ENCODE measurements around the gene DNAH9. TPM values are rescaled to one million over a fixed set of nuclear protein-coding genes. Genes with fewer than 3 reads are reported as not detected.

The DNAH9 gene
- polyA plus RNA-seq, 2 of the 4 experiments (the other 2 are of a cell fraction): 0.03 to 0.04 TPM

- Histone ChIP-seq H3K9me3 (no peaks in the 10 kb centered on the region), H3K27ac (no peak overlapping the region), H3K4me3 (no peak overlapping the region), H3K4me1 (no peaks in the 10 kb centered on the region), H3K4me2 (no peak overlapping the region)
- ATAC-seq (no peak), DNase-seq (ENCODE audit: low read depth in 1 of 2, low spot score in 1 of 2) (no peak), FAIRE-seq (no peak)
- TF ChIP-seq POLR2AphosphoS2 (conservative IDR thresholded peaks at IDR 0.05; ENCODE audit: low read length) (no peak), NPAS2 (CRISPR knock-in tag; IDR thresholded peaks at IDR 0.05; ENCODE audit: borderline replicate concordance) (no peak), CEBPB (IDR thresholded peaks at IDR 0.05) (no peak), JUN (IDR thresholded peaks at IDR 0.05) (no peak), CHD4 (IDR thresholded peaks at IDR 0.05; ENCODE audit: borderline replicate concordance) (no peak), RNF2 (IDR thresholded peaks at IDR 0.05; ENCODE audit: borderline replicate concordance, low read depth) (no peak), MYC (IDR thresholded peaks at IDR 0.05; ENCODE audit: borderline replicate concordance, low read length) (no peak)
- ChIA-PET POLR2A (no interaction called here), CTCF (interaction anchor here (1.1 to 2.1 kb wide), 3 partner anchors 10 to 15 kb away, joined by 3 to 6 read pairs (median 3); no protein-coding TSS in a partner anchor)
- WGBS (ENCODE audit: missing lambda C conversion rate): 29% methylated on average over 3 of the region's 3 CpGs
These were observed 30.6 kb downstream of the DNAH9 start for GRCh38 chr17:11628831-11629230.

DNA sequence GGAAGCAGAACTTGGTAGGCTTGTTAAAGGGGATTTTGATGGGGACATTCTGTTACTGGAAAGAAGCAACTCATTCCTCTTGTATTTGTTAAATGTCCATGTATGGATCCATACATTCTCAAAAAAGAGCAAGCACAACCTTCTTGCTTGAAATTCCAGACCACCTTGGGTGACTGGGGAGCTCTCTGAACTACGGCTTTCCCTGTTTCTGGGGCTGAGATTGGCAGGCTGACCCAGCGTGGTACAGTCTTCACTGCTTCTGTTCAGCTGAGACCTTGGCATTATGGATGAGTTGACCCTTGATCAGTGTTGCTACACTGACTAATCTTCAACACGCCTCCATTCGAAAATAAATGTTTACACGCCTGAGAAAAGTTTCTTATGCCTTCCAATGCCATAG is 38.5 kb downstream of the DNAH9 start:
- ChIA-PET POLR2A (no interaction called here), CTCF (interaction anchor here (3.3 kb wide), 1 partner anchor 8 kb away, joined by 14 read pairs; no protein-coding TSS in a partner anchor)
- no peak overlapping the region for H3K27ac ChIP-seq

More for the DNA sequence above, 38.5 kb downstream of the DNAH9 start:
- no peaks in the 10 kb centered on the region for H3K4me1 ChIP-seq
- no peak for TF ChIP-seq POLR2AphosphoS2 (conservative IDR thresholded peaks at IDR 0.05; ENCODE audit: low read length)
- no peak for TF ChIP-seq NPAS2 (CRISPR knock-in tag; IDR thresholded peaks at IDR 0.05; ENCODE audit: borderline replicate concordance)
- no peak for TF ChIP-seq ESRRA (IDR thresholded peaks at IDR 0.05; ENCODE audit: borderline replicate concordance, low read length)
- no peak for TF ChIP-seq RAD21 (conservative IDR thresholded peaks at IDR 0.05 in 1 of 2, IDR thresholded peaks at IDR 0.05 in 1 of 2)
- TF ChIP-seq MAX (IDR thresholded peaks at IDR 0.05): no peak
- no peak for TF ChIP-seq HES2 (IDR thresholded peaks at IDR 0.05)
- no peak for TF ChIP-seq MYC (IDR thresholded peaks at IDR 0.05; ENCODE audit: borderline replicate concordance, low read length)
- TF ChIP-seq HOXB5 (CRISPR knock-in tag; IDR thresholded peaks at IDR 0.05): no peak
- no peak for TF ChIP-seq GATA3 (IDR thresholded peaks at IDR 0.05; ENCODE audit: borderline replicate concordance)
- TF ChIP-seq REST (IDR thresholded peaks at IDR 0.05): no peak
- TF ChIP-seq SREBF2 (IDR thresholded peaks at IDR 0.05): no peak
- TF ChIP-seq SMC3 (IDR thresholded peaks at IDR 0.05): no peak
- TF ChIP-seq, protein P1, sequence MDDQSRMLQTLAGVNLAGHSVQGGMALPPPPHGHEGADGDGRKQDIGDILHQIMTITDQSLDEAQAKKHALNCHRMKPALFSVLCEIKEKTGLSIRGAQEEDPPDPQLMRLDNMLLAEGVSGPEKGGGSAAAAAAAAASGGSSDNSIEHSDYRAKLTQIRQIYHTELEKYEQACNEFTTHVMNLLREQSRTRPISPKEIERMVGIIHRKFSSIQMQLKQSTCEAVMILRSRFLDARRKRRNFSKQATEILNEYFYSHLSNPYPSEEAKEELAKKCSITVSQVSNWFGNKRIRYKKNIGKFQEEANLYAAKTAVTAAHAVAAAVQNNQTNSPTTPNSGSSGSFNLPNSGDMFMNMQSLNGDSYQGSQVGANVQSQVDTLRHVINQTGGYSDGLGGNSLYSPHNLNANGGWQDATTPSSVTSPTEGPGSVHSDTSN (IDR thresholded peaks at IDR 0.05): no peak
- TF ChIP-seq ZNF302 (CRISPR knock-in tag; IDR thresholded peaks at IDR 0.05): no peak
- TF ChIP-seq RARB (CRISPR knock-in tag; IDR thresholded peaks at IDR 0.05): no peak
- no peak for TF ChIP-seq FOXS1 (CRISPR knock-in tag; IDR thresholded peaks at IDR 0.05)
- no peak for TF ChIP-seq TFCP2L1 (CRISPR knock-in tag; IDR thresholded peaks at IDR 0.05)
- no peak for TF ChIP-seq EHF (CRISPR knock-in tag; IDR thresholded peaks at IDR 0.05)
- TF ChIP-seq CBX2 (IDR thresholded peaks at IDR 0.05; ENCODE audit: borderline replicate concordance, low read depth): no peak
- TF ChIP-seq, protein P2, sequence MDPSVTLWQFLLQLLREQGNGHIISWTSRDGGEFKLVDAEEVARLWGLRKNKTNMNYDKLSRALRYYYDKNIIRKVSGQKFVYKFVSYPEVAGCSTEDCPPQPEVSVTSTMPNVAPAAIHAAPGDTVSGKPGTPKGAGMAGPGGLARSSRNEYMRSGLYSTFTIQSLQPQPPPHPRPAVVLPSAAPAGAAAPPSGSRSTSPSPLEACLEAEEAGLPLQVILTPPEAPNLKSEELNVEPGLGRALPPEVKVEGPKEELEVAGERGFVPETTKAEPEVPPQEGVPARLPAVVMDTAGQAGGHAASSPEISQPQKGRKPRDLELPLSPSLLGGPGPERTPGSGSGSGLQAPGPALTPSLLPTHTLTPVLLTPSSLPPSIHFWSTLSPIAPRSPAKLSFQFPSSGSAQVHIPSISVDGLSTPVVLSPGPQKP (IDR thresholded peaks at IDR 0.05; ENCODE audit: low read depth, low read length): no peak
- H3K4me3 ChIP-seq: no peak overlapping the region
- 1% methylated on average over 5 of the region's 5 CpGs for WGBS (ENCODE audit: missing lambda C conversion rate)
- no peak for ATAC-seq
- peak; percentile 28 for FAIRE-seq
- no peak for DNase-seq (ENCODE audit: low read depth in 1 of 2, low spot score in 1 of 2)
- H3K9me3 ChIP-seq: no peaks in the 10 kb centered on the region; the same call in 2 of the 3 replicates
- no peak overlapping the region for H3K4me2 ChIP-seq
